ENCODE measurements around the gene SUGP1. TPM values are rescaled to one million over a fixed set of nuclear protein-coding genes. Genes with fewer than 3 reads are reported as not detected.

SUGP1 gene
- total RNA-seq, 1 donor from 2014 or later = 40.1 TPM

DNA sequence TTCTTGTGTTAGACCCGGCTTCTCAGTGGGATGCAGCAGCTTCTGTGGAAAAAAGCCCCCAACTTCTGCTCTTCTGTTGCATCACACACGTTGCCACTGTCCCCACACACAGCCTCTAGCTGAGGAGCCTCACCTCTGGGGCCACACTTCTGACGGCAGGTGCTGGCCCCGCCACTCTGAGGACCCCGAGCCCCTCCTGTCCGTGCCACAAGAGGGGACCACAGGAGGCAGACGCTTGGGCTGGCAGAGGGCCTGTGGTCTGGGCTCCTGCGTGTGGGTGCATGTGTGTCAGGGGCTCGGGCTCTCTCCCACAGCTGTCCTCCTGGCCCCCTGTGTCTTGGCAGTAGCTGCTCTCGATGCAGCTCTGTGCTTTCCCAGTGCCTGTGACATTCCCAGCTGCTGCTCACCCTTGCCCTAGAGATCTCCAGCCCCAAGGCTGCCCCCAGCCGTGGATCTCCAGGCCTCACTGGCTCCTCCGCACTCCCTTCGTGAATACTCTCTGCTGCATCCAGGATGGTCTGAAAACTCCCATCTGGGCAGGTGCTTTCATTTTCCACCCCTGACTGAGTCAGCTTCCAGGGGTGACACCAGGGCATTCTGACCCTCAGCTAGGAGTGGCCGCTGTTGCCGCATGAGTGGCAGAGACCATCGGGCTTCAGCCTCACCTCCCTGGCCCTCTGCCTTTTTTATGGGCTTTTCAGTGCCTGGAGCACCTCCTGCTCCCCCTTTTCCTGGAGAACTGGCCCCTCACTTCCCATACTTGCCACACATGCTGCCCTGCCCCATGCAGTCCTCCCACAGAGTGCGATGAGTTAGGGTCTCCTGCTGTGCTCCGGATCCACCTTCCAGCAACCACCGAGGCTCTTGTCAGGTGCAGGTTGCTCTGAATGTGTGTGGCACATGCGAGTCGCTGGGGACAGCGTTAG lies 14.0 kb upstream of the SUGP1 start:
- DNase-seq = no peak
- Histone ChIP-seq H3K4me1 (no peaks in the 10 kb centered on the region), H3K9me3 (no peaks in the 10 kb centered on the region), H3K36me3 (peaks cover 86% of the 10 kb centered on the region), H3K27me3 (no peaks in the 10 kb centered on the region), H3K27ac (no peak overlapping the region), H3K4me3 (no peak overlapping the region)
- no peak for ATAC-seq
- TF ChIP-seq CTCF (IDR thresholded peaks at IDR 0.05) = no peak
- intact Hi-C loops (cut with DNase I) = no loop called here

GRCh38 chr19:19329126-19329525 lies 8.8 kb upstream of the SUGP1 start:
- H3K27me3 ChIP-seq = no peaks in the 10 kb centered on the region
- no peaks in the 10 kb centered on the region for H3K9me3 ChIP-seq
- no peak overlapping the region for H3K27ac ChIP-seq
- intact Hi-C loops (cut with DNase I) = no loop called here
- no peak for TF ChIP-seq CTCF (IDR thresholded peaks at IDR 0.05)
- H3K4me3 ChIP-seq = no peak overlapping the region
- peaks cover 90% of the 10 kb centered on the region for H3K36me3 ChIP-seq
- DNase-seq (no peak), ATAC-seq (peak; percentile 62)
- H3K4me1 ChIP-seq = no peaks in the 10 kb centered on the region

DNA sequence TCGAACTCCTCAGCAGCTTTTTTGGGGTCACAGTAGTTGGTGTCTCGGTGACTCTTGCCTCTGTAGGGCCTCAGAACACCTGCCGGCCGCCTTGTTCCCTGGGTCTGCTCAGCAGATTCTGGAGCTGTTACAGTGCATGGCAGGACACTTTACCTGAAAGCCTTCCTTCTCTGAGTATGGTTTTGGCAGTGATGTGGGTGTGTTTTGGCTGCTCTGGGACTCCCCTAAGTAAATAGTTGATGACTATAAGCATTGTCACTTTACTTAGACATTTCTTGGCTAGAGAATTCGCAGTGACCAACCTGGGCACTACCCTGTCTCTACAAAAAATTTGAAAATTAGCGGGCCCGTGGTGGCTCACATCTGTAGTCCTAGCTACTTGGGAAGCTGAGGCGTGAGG lies 7.4 kb upstream of the SUGP1 start:
- ATAC-seq (no peak), DNase-seq (no peak)
- intact Hi-C loops (cut with DNase I) = no loop called here
- Histone ChIP-seq H3K4me1 (peaks cover 6% of the 10 kb centered on the region), H3K27ac (no peak overlapping the region), H3K27me3 (no peaks in the 10 kb centered on the region), H3K4me3 (no peak overlapping the region), H3K36me3 (peaks cover 92% of the 10 kb centered on the region), H3K9me3 (no peaks in the 10 kb centered on the region)
- TF ChIP-seq CTCF (IDR thresholded peaks at IDR 0.05) = no peak

DNA sequence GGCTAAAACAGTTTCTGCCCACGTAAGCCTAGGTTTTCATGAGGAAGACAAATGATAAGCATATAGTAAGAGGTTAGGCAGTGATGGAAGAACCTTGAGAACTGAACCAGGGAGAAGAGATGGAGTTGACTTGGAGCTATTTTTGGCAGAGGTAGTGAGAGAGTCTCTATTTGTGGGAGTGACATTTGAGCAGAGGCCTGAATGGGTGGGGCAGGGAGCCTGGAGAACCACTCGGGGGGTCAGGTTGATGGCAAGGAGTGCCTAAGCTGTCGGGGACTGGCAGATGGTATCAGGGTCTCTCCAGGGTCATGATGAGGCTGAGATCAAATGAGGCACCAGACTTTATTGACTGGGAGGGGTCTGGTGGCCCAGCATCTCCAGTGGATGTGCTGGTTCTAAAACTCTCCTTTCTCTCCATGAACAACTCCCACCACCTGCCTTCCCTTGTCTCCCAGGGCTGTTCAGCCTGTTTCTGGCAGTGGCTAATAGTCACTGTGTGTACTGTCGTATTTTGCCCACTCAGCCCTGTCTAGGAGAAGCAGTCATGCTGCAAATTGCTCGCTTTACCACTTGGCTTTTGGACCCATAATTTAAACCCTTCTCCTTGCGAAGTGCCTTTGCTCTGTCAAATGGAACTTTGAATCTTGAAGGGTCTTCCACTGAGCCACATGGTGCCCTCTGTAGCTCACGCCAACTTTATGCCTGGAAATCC lies 3.9 kb upstream of the SUGP1 start:
- peaks cover 23% of the 10 kb centered on the region for H3K4me1 ChIP-seq
- intact Hi-C loops (cut with DNase I) = no loop called here
- H3K9me3 ChIP-seq = no peaks in the 10 kb centered on the region
- H3K4me3 ChIP-seq = no peak overlapping the region
- H3K27me3 ChIP-seq = no peaks in the 10 kb centered on the region
- DNase-seq (no peak), ATAC-seq (no peak)
- TF ChIP-seq CTCF (IDR thresholded peaks at IDR 0.05) = no peak
- no peak overlapping the region for H3K27ac ChIP-seq
- peaks cover 61% of the 10 kb centered on the region for H3K36me3 ChIP-seq

GRCh38 chr19:19321141-19321577 lies 850 bp upstream of the SUGP1 start:
- Histone ChIP-seq H3K36me3 (peaks cover 36% of the 10 kb centered on the region), H3K27me3 (no peaks in the 10 kb centered on the region), H3K9me3 (no peaks in the 10 kb centered on the region), H3K4me3 (peak overlapping the region; percentile 98), H3K27ac (peak overlapping the region; percentile 97), H3K4me1 (peaks cover 30% of the 10 kb centered on the region)
- DNase-seq (no peak), ATAC-seq (peak; percentile 1)
- intact Hi-C loops (cut with DNase I) = no loop called here
- no peak for TF ChIP-seq CTCF (IDR thresholded peaks at IDR 0.05)
